HG03280 (cell line): ENCODE measurements around the gene RNF34.

Source experiments
- ATAC-seq: cut with Tn5 transposase; IDR thresholded peaks from one replicate; pipeline ENCODE4 v1.9.1; 2021; ENCODE audit warnings: mild to moderate bottlenecking, moderate library complexity; ENCODE audit not compliant: unreplicated experiment

The RNF34 gene

DNA sequence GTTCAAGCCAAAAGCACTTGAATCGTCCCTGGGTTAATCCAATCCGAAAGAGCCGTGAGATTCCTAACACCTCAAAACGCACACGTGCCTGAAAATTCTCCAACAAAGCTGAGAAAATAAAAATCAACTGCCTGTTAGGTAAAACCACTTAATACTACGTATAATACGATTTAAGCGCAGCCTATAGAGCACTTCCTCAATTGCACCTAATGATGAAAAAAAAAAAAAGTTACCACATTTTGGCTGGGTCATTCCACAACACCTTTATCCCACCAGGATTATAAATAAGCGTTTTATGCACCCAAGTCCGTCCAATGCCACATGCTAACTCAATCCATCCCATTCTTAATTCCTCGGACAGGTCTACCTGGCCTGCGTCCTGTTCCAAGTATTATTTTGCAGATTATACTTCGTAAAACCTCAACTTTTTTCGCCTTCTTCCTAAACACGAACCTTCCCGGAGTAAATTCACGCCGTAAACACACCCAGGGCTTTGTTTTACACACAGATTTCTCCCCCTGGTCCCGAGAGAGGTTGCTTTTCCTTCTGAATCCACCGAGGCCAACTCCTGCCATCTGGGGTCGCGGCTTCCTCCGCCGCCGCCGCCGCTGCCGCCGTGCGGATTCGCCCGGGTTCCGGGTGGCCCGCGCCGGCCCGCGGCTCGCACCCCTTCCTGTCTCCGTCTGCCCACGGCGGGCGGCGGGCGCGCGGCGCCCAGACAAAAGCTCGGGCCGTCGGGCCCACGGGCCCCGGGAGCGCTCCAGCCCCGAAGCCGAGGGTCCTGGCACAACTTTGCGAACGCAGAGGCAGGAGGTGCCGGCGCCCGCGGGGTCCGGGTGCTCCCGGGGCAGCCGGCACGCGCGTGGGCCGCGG lies 66.2 kb downstream of the RNF34 start:
- peak; percentile 11 for ATAC-seq

DNA sequence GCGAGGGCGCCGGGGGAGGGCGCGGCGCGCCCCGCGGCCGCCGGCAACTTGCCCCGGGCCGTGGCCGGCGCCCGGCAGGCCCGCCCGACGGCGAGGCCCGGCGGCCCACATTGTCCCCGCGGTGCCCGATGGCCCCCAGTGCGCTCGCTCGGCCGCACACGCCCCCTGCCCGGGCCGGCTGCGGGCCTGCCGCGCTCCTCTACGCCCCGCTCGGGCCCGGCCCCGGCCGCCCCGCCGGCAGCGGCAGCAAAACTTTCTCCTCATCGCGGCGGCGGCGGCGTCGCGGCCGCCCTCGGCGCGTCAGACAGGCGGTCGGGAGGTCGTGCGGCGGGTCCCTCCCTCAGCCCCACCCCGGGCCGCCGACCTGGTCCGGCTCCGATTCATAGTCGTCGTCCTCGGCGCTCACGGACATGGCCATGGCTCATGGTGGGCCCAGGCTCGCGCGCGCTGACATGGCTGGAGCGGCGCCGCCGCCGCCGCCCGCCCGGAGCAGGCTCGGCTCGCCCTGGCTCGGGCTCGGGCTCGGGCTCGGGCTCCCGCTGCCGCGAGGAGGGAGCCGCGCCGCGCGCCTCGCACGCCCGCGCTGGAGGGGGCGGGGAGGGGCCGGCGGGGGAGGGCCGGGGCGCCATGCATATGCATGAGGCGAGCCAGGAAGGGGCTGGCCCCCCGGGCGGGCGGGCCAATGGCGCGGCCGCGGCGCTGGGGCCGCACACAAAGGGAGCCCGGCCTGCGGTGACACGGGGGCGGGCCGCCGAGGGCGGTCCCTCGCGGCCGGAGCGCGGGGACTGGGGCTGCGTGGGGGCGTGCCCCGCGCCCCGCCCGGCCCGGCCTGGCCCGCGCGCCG lies 67.1 kb downstream of the RNF34 start:
- peak; percentile 88 for ATAC-seq

DNA sequence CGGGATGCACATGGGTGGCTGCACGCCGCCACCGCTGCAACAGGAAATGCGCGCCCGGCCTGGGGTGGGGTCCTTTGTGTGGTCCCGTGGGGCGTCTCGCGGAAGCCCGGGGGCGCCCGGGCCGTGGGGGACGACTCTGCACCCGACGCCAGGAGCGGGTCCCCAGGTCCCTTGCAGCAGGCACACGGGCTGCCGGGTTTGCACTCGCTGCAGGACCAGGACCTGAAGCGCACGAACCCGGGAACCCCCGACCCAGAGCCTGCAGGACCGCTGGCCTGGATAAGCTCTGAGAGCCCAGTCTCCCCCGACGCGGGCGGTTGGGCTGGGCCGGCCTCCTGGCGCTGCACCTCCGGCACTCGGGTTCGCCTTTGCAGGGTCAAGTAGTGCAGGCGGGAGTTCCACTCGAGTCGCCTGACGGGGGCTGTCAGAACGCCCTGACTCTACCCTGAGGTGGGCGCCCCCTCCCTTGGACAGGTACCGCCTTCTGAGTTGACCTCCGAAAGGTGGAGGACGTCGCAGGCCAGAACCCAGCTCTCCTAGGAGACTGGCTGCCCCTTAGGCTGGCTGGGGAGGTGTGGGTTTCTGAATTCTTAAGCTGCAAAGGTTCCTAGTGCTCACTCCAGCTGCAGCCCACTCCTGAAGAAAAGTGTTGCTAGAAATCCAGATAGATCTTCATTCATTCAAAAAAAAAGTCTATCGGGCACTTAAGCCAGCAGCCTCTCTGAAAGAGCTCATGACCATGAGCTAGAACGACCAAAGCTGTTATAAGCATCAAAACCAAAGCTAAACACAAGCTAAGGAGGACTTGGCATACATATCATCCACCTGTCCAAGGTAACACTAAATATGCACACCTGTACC lies 68.0 kb downstream of the RNF34 start:
- peak; percentile 8 for ATAC-seq

DNA sequence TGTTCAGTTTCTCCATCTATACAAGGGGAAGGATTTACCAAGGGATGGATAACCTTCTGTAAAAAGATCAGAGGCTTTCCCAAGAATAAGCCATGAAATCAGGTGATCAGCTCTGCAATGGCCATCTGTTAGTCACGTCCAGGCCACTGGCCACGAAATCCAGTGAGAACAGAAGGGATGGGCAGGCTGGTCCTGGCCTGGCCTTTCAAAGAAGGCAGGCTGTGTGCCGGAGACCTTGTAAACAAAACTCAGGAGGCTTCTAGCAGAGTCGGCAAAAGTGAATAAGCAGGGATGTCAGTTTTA lies 68.5 kb downstream of the RNF34 start:
- no peak for ATAC-seq

DNA sequence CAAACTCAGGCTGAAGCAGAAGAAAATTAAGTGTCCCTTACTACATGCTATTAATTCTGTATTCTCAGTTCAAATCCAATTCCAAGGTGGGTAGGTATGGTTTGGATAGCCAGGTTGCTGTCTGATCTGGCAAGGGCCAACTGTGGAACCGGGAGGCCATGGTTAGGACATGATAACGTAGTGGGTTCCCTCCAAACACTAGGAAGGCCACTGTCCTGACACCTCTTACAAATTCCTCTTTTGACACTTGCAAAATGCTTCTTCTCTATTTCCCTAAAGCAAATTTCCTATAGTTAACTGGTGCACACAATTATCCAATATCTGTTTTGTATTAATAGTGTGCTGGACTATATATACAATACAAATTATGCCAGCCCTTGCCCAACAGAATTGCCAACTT lies 70.8 kb downstream of the RNF34 start:
- ATAC-seq: no peak

DNA sequence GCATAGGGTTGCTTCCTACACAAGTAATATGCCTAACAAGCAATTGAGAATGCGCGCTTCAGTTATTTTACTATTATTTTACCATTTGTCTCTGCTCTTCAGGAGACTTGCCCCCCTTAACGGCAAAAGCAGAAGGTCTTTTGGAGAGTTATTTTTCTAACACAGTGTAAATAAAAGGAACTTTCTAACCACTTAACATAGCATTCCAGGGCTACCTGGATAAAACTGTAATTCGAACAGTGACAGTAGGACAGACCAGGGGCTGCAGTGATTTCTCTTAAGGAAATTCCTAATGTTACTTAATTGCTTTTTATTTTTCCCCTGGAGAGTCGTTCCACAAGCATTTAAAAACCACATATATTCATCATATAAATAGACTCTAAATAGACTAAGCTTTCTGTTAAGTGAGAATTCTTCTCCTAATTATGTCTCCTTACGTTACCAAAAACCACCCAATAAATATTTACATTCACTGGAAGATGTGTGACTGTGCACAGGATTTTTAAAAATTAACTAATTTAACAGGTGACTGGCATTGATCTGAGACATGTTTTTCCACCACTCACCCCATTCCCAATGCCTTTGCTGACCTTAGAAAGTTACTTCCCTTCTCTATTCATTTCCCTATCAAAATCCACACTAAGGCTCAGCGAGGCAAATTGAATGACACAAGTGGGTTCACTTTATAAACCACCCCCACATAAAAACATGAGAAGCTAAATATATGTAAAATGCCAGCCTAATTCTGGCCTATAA lies 72.4 kb downstream of the RNF34 start:
- no peak for ATAC-seq
